Measurements from ENCODE around the gene SLC25A39. TPM values are rescaled to one million over a fixed set of nuclear protein-coding genes. Genes with fewer than 3 reads are reported as not detected.
A peak's percentile ranks its signal among the peaks of the same experiment; 100 is the strongest.

SLC25A39 gene
- total and polyA plus RNA-seq, 2 of the 13 experiments (the other 11 are each of a cell fraction or from before 2014, with no cell fraction given) = 144 to 151 TPM

DNA sequence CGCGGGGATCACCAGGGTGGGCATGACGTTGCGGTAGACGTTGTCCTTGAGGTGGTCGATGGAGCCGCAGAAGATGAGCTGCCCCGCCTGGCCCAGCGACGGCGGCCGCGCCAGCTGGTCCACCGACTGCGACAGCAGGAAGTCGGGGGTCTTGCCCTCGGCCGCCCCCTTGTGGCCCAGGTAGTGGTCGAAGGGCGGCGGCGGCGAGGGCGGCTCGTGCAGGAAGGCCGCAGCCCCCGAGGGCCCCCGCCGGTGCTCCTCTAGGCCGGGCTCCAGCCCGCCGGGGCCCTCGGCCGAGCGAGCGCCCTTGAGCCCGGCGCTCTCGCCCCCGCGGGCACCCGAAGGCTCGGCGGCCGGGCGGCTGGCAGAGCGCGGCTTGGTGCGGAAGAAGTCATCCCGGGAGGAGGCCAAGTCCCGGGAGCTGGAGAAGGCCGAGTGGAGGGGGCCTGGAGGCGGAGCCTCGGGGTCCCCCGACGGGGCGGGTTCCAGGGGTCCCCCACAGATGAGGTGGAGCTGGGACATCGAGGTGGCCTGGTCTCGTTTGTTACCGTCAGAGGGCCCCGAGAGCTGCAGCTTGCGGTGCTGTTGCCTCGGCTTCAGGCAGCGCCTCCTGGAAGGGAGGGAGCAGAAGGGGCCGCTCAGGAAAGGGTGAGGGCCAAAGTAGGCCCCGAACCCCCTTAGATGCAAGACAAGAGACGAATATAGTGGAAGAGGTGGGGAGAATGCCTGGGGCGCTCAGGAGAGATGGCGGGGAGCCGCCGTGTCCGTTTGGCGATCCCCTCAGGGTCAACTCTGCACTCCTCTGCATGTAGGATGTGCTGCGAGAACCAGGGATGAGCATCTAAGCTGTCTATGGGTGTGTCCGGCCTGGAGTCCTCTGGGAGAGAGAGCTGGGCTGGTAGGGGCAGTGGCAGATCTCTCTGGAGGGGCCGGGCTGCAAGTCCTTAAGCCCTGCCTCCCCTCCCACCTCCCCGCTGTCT is 30.2 kb upstream of the SLC25A39 start (continued):
- TF ChIP-seq, protein P1, sequence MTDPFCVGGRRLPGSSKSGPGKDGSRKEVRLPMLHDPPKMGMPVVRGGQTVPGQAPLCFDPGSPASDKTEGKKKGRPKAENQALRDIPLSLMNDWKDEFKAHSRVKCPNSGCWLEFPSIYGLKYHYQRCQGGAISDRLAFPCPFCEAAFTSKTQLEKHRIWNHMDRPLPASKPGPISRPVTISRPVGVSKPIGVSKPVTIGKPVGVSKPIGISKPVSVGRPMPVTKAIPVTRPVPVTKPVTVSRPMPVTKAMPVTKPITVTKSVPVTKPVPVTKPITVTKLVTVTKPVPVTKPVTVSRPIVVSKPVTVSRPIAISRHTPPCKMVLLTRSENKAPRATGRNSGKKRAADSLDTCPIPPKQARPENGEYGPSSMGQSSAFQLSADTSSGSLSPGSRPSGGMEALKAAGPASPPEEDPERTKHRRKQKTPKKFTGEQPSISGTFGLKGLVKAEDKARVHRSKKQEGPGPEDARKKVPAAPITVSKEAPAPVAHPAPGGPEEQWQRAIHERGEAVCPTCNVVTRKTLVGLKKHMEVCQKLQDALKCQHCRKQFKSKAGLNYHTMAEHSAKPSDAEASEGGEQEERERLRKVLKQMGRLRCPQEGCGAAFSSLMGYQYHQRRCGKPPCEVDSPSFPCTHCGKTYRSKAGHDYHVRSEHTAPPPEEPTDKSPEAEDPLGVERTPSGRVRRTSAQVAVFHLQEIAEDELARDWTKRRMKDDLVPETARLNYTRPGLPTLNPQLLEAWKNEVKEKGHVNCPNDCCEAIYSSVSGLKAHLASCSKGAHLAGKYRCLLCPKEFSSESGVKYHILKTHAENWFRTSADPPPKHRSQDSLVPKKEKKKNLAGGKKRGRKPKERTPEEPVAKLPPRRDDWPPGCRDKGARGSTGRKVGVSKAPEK (CRISPR knock-in tag; IDR thresholded peaks at IDR 0.05; ENCODE audit: borderline replicate concordance) = no peak
- TF ChIP-seq ZBTB7A (CRISPR knock-in tag; IDR thresholded peaks at IDR 0.05) (peak; percentile 71), RNF2 (conservative IDR thresholded peaks at IDR 0.05; ENCODE audit: low read depth) (peak; percentile 73; the same call in 1 of the 2 replicates), MYC (CRISPR knock-in tag; IDR thresholded peaks at IDR 0.05; ENCODE audit: borderline replicate concordance) (peak; percentile 67; the same call in 1 of the 2 replicates), SRSF4 (IDR thresholded peaks at IDR 0.05; ENCODE audit: low read depth, low read length, poor library complexity, severe bottlenecking) (no peak), ZFP36L2 (CRISPR knock-in tag; IDR thresholded peaks at IDR 0.05) (no peak), SP5 (CRISPR knock-in tag; IDR thresholded peaks at IDR 0.05; ENCODE audit: borderline replicate concordance, low read depth) (no peak), MAFK (conservative IDR thresholded peaks at IDR 0.05 in 1 of 2, IDR thresholded peaks at IDR 0.05 in 1 of 2; ENCODE audit: low read length in 2 of 2) (no peak), MIXL1 (CRISPR knock-in tag; IDR thresholded peaks at IDR 0.05) (no peak), ZNF562 (CRISPR knock-in tag; IDR thresholded peaks at IDR 0.05; ENCODE audit: borderline replicate concordance) (no peak), ZNF496 (CRISPR knock-in tag; IDR thresholded peaks at IDR 0.05; ENCODE audit: insufficient replicate concordance) (no peak)
- TF ChIP-seq, protein P2, sequence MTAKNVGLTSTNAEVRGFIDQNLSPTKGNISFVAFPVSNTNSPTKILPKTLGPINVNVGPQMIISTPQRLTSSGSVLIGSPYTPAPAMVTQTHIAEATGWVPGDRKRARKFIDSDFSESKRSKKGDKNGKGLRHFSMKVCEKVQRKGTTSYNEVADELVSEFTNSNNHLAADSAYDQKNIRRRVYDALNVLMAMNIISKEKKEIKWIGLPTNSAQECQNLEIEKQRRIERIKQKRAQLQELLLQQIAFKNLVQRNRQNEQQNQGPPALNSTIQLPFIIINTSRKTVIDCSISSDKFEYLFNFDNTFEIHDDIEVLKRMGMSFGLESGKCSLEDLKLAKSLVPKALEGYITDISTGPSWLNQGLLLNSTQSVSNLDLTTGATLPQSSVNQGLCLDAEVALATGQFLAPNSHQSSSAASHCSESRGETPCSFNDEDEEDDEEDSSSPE (CRISPR knock-in tag; IDR thresholded peaks at IDR 0.05) = peak; percentile 49; the same call in 1 of the 2 replicates
- TF ChIP-seq, protein P3, sequence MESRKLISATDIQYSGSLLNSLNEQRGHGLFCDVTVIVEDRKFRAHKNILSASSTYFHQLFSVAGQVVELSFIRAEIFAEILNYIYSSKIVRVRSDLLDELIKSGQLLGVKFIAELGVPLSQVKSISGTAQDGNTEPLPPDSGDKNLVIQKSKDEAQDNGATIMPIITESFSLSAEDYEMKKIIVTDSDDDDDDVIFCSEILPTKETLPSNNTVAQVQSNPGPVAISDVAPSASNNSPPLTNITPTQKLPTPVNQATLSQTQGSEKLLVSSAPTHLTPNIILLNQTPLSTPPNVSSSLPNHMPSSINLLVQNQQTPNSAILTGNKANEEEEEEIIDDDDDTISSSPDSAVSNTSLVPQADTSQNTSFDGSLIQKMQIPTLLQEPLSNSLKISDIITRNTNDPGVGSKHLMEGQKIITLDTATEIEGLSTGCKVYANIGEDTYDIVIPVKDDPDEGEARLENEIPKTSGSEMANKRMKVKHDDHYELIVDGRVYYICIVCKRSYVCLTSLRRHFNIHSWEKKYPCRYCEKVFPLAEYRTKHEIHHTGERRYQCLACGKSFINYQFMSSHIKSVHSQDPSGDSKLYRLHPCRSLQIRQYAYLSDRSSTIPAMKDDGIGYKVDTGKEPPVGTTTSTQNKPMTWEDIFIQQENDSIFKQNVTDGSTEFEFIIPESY (CRISPR knock-in tag; IDR thresholded peaks at IDR 0.05) = peak; percentile 81
- TF ChIP-seq, protein P4, sequence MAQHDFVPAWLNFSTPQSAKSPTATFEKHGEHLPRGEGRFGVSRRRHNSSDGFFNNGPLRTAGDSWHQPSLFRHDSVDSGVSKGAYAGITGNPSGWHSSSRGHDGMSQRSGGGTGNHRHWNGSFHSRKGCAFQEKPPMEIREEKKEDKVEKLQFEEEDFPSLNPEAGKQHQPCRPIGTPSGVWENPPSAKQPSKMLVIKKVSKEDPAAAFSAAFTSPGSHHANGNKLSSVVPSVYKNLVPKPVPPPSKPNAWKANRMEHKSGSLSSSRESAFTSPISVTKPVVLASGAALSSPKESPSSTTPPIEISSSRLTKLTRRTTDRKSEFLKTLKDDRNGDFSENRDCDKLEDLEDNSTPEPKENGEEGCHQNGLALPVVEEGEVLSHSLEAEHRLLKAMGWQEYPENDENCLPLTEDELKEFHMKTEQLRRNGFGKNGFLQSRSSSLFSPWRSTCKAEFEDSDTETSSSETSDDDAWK (CRISPR knock-in tag; IDR thresholded peaks at IDR 0.05) = no peak
- TF ChIP-seq, protein P5, sequence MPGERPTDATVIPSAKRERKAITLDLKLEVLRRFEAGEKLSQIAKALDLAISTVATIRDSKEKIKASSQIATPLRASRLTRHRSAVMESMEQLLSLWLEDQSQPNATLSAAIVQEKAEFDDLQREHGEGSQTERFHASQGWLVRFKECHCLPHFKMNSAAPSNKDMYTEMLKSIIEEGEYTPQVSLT (CRISPR knock-in tag; IDR thresholded peaks at IDR 0.05; ENCODE audit: borderline replicate concordance, low read depth) = no peak
- TF ChIP-seq, protein P6, sequence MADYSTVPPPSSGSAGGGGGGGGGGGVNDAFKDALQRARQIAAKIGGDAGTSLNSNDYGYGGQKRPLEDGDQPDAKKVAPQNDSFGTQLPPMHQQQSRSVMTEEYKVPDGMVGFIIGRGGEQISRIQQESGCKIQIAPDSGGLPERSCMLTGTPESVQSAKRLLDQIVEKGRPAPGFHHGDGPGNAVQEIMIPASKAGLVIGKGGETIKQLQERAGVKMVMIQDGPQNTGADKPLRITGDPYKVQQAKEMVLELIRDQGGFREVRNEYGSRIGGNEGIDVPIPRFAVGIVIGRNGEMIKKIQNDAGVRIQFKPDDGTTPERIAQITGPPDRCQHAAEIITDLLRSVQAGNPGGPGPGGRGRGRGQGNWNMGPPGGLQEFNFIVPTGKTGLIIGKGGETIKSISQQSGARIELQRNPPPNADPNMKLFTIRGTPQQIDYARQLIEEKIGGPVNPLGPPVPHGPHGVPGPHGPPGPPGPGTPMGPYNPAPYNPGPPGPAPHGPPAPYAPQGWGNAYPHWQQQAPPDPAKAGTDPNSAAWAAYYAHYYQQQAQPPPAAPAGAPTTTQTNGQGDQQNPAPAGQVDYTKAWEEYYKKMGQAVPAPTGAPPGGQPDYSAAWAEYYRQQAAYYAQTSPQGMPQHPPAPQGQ (CRISPR knock-in tag; IDR thresholded peaks at IDR 0.05; ENCODE audit: borderline replicate concordance) = no peak
